ENCODE data around the gene SPATA13.

Gene SPATA13

DNA sequence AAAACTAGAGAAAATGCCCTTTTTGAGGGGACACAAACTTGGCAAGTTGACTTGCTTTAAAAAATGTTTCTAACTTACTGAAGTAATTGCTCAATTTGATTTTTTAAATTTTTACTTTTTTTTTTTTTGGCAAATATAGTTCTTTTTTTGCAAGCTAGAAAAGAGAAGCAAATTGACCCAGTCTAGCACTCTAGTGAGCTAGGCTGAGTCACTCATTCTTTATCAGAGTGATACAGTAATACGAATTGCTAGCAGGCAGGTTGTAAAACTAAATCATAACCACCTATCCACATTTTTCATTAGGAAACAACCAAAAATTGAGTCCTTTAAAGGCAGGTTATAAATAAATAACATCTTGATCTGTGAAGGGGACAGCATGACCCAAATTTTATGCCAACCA is 97.0 kb downstream of the SPATA13 start:
- DNase-seq (ENCODE audit: insufficient read length, low spot score) (no peak), FAIRE-seq (no peak)
- TF ChIP-seq, protein P1, sequence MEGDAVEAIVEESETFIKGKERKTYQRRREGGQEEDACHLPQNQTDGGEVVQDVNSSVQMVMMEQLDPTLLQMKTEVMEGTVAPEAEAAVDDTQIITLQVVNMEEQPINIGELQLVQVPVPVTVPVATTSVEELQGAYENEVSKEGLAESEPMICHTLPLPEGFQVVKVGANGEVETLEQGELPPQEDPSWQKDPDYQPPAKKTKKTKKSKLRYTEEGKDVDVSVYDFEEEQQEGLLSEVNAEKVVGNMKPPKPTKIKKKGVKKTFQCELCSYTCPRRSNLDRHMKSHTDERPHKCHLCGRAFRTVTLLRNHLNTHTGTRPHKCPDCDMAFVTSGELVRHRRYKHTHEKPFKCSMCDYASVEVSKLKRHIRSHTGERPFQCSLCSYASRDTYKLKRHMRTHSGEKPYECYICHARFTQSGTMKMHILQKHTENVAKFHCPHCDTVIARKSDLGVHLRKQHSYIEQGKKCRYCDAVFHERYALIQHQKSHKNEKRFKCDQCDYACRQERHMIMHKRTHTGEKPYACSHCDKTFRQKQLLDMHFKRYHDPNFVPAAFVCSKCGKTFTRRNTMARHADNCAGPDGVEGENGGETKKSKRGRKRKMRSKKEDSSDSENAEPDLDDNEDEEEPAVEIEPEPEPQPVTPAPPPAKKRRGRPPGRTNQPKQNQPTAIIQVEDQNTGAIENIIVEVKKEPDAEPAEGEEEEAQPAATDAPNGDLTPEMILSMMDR (IDR thresholded peaks at IDR 0.05; ENCODE audit: insufficient read depth, missing control alignments): no peak

DNA sequence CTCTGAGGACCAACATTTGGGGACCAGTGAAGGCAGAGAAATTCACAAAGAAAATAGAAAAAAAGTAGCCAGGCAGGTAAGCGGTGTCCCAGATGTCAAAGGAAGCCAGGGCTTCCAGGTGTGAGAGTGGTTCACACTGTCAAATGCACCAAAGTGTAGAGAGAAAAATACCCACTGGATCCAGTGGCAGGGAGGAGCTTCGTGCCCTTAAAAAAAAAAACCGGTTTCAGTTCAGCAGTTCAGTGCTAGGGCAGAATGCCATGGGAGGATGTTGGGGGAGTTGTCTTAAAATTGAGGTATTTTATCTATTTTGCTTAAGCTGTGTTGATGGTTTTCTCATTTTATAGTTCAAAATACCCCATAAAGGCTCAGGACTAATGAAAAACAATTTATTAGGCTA is 101.0 kb downstream of the SPATA13 start:
- no peak for FAIRE-seq
- TF ChIP-seq, protein P1 (IDR thresholded peaks at IDR 0.05; ENCODE audit: insufficient read depth, missing control alignments): no peak
- DNase-seq (ENCODE audit: insufficient read length, low spot score): no peak

DNA sequence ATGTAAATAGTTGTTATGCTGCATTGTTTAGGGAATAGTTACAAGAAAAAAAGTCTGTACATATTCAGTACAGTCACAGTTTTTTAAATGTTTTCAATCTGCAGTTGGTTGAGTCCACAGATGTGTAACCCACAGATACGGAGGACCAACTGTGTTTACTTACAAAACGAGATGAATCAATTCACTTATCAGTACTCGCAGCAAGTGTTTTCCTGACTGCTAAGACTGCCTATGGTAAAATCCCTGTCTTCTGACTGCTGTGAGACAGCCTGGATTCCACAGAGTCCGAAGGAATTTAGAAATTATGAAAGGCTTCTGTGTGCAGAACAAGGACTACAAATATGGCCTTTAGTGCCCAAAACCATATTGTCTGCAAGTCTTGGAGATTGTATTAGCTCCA is 103.1 kb downstream of the SPATA13 start:
- no peak for DNase-seq (ENCODE audit: insufficient read length, low spot score)
- TF ChIP-seq, protein P1 (IDR thresholded peaks at IDR 0.05; ENCODE audit: insufficient read depth, missing control alignments): no peak
- FAIRE-seq: no peak

GRCh38 chr13:24264976-24265375 is 104.5 kb downstream of the SPATA13 start:
- FAIRE-seq (no peak), DNase-seq (ENCODE audit: insufficient read length, low spot score) (no peak)
- TF ChIP-seq, protein P1 (IDR thresholded peaks at IDR 0.05; ENCODE audit: insufficient read depth, missing control alignments): no peak

DNA sequence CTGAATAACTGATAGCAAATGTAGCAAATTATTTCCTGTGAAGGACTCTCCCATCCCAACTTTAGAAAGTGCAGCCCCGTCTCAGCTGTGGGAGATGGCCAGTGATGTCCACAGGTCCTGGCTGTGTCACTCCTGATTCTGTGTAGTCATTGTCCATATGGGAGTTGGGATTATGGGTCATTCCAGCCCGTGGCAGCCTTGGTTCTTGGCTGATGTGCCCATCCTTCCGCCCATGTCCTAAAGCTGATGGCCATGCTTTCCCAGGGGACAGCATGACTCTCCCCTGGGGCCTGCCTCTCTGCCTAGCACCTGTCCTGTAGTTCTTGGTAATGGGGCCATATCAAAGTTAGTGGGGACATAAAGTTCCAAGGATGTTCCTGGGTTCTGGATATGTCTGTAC is 104.9 kb downstream of the SPATA13 start:
- FAIRE-seq (no peak), DNase-seq (ENCODE audit: insufficient read length, low spot score) (no peak)
- TF ChIP-seq, protein P1 (IDR thresholded peaks at IDR 0.05; ENCODE audit: insufficient read depth, missing control alignments): no peak

DNA sequence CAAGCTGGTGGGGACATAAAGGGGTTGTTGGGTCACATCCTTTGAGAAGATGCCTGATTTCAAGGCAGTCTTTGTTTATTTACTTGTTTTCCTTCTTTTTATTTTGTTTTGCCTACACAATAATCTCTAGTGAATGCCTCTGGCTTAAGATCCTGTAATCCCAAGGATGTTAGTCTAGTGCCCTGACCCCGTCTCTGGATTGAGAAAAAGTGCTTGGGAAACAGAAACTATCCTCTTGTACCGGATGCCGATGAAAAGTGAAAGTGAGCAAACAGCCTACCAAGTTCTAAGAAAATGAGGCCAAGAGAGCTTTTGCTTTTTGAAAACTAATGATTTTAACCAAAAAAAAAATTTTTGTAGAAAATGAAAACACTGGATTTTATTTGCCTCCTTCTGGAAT is 106.8 kb downstream of the SPATA13 start:
- TF ChIP-seq, protein P1 (IDR thresholded peaks at IDR 0.05; ENCODE audit: insufficient read depth, missing control alignments): no peak
- DNase-seq (ENCODE audit: insufficient read length, low spot score) (no peak), FAIRE-seq (no peak)

DNA sequence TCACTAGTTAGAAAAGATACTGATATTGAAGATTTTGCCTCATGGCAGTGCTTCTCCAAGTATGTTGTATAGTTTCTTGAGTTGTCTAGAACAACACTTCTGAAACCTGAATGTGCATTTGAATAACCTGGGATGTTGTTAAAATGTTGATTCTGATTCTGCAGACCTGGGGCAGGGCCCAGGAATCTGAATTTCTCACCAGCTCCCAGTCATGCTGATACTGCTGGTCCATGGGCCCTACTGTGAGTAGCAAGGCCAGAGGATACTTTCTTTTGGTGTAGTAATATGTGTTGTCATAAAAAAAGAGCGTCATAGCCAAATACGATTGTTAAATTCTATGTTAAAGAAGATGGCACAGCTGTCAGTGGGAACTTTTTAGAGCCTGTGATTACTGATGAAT is 107.3 kb downstream of the SPATA13 start:
- no peak for DNase-seq (ENCODE audit: insufficient read length, low spot score)
- FAIRE-seq: no peak
- TF ChIP-seq, protein P1 (IDR thresholded peaks at IDR 0.05; ENCODE audit: insufficient read depth, missing control alignments): no peak
